Panc1 (cell line): ENCODE results near the gene ZNF692. TPM values are rescaled to one million over a fixed set of nuclear protein-coding genes. Genes with fewer than 3 reads are reported as not detected.

Source experiments
- ATAC-seq: fragments of 200-7000 bp; cut with Tn5 transposase; 2 replicates; pipeline ENCODE4 v1.9.1; 2020; ENCODE audit warnings: mild to moderate bottlenecking, moderate library complexity
- BruUV-seq: library from RNA; stranded (reverse); fragments of 400-500 nt; replicated peaks from 2 replicates; lab custom pipeline; 2021; lab: Mats Ljungman, UMichigan
- CTCF ChIA-PET: fragments of 300-600 bp; sonication (Branson Sonifier 250); formaldehyde crosslinking; loops from one replicate; lab custom pipeline; 2022; ENCODE audit warnings: antibody characterized with exemption; lab: Charles Lee
- POLR2A ChIA-PET: fragments of 300-600 bp; sonication (Branson Sonifier 250); formaldehyde crosslinking; loops from one replicate; lab custom pipeline; 2022; ENCODE audit warnings: antibody characterized with exemption; lab: Charles Lee
- DNase-seq: peaks from one replicate; pipeline ENCODE4 v3.0.0-alpha.2; 2010; ENCODE audit warnings: low read depth, low spot score
- H3K27ac ChIP-seq: 2 replicates; pipeline ENCODE4 v1.5.1; 2011; ENCODE audit warnings: mild to moderate bottlenecking, low read length, inconsistent platforms
- H3K27me3 ChIP-seq: fragments of 200-500 bp; sonication (Bioruptor generic); 2 replicates; pipeline ENCODE4 v1.6.0; 2014; ENCODE audit warnings: low read length, inconsistent platforms; ENCODE audit not compliant: control insufficient read depth, insufficient read depth
- H3K36me3 ChIP-seq: fragments of 200-500 bp; sonication (Bioruptor generic); 2 replicates; pipeline ENCODE4 v1.5.1; 2014; ENCODE audit warnings: inconsistent platforms, mild to moderate bottlenecking, low read length, moderate library complexity; ENCODE audit not compliant: control insufficient read depth, insufficient read depth
- H3K4me1 ChIP-seq: 2 replicates; pipeline ENCODE4 v1.5.1; 2011; ENCODE audit warnings: inconsistent platforms, mild to moderate bottlenecking, low read length, moderate library complexity; ENCODE audit not compliant: control insufficient read depth, insufficient read depth
- H3K4me3 ChIP-seq, 2 experiments: 2 replicates each; pipeline ENCODE4 v1.5.1; 2011 to 2012; ENCODE audit warnings: low read depth in 2 of 2, low read length in 2 of 2, mild to moderate bottlenecking in 2 of 2, inconsistent platforms in 1 of 2, moderate library complexity in 1 of 2
- H3K9me3 ChIP-seq: fragments of 200-500 bp; sonication (Bioruptor generic); 2 replicates; pipeline ENCODE4 v1.5.1; 2014; ENCODE audit warnings: low read depth, mild to moderate bottlenecking, inconsistent platforms, low read length, moderate library complexity; ENCODE audit not compliant: control insufficient read depth, insufficient read depth
- CTCF ChIP-seq: fragments of 450-650 bp; IDR thresholded peaks from 2 replicates; pipeline ENCODE4 v1.5.1; 2017; ENCODE audit warnings: mild to moderate bottlenecking
- POLR2AphosphoS5 ChIP-seq: IDR thresholded peaks from 2 replicates; pipeline ENCODE4 v1.6.1; 2012; ENCODE audit warnings: mild to moderate bottlenecking, low read depth, low read length, moderate library complexity
- REST ChIP-seq, 2 experiments: IDR thresholded peaks; 2 replicates each; pipeline ENCODE4 v1.6.1; 2011 to 2012; ENCODE audit warnings: low read depth in 2 of 2, control low read depth in 1 of 2, low read length in 1 of 2, mild to moderate bottlenecking in 1 of 2, moderate library complexity in 1 of 2; ENCODE audit not compliant: insufficient read depth in 1 of 2
- SIN3A ChIP-seq: IDR thresholded peaks from 2 replicates; pipeline ENCODE4 v1.6.1; 2012; ENCODE audit warnings: low read depth, mild to moderate bottlenecking, low read length, moderate library complexity, borderline replicate concordance; ENCODE audit not compliant: insufficient read depth
- TCF7L2 ChIP-seq: IDR thresholded peaks from 2 replicates; pipeline ENCODE4 v1.6.1; 2011; ENCODE audit warnings: mild to moderate bottlenecking, low read depth, low read length, inconsistent platforms
- in situ Hi-C: cut with HindIII; loops from 2 replicates; pipeline ENCODE4 v1.10.0; 2016; ENCODE audit warnings: low sequenced_read_pairs, low pct_unique_long_range_greater_than_20kb
- intact Hi-C: fragments of 100-400 bp; cut with micrococcal nuclease; formaldehyde crosslinking; loops from one replicate; pipeline ENCODE4 v1.10.0; 2022; ENCODE audit not compliant: unreplicated experiment
- total RNA-seq: library from RNA; stranded (reverse); gene quantifications from one replicate; pipeline ENCODE4 v1.2.1, GENCODE V29; 2021; ENCODE audit not compliant: unreplicated experiment

Gene ZNF692
- total RNA-seq, 1 experiment from 2014 or later: 62.3 TPM

GRCh38 chr1:248825573-248825908 lies 33.3 kb downstream of the ZNF692 start:
- POLR2A ChIA-PET: interaction anchor here (0.6 to 0.7 kb wide), 5 partner anchors 12 to 1800 kb away, joined by 3 to 16 read pairs (median 7); no protein-coding TSS in a partner anchor
- TF ChIP-seq POLR2AphosphoS5 (no peak), SIN3A (no peak), CTCF (no peak), TCF7L2 (no peak), REST (IDR thresholded peaks at IDR 0.05; ENCODE audit: insufficient read depth in 1 of 2, low read depth in 2 of 2, low read length in 1 of 2) (no peak)
- CTCF ChIA-PET: interaction anchor here (0.6 to 1.0 kb wide), 5 partner anchors 13 to 128 kb away, joined by 3 to 18 read pairs (median 4); partner anchors contain the start of gene ZNF672
- H3K9me3 ChIP-seq: no peaks in the 10 kb centered on the region
- in situ Hi-C loops: no loop called here
- H3K36me3 ChIP-seq: no peaks in the 10 kb centered on the region
- DNase-seq (no peak), ATAC-seq (peak; percentile 9)
- intact Hi-C loops: no loop called here
- peak overlapping the region; percentile 99 for H3K27ac ChIP-seq
- no peaks in the 10 kb centered on the region for H3K27me3 ChIP-seq
- peaks cover 15% of the 10 kb centered on the region for H3K4me1 ChIP-seq
- H3K4me3 ChIP-seq: peak overlapping the region; percentile 85 to 87
- no TSS peak for BruUV-seq

- H3K4me3 ChIP-seq: peak overlapping the region; percentile 85 to 87
- ChIA-PET CTCF (interaction anchor here (0.6 to 0.7 kb wide), 2 partner anchors 96 to 128 kb away, joined by 5 to 18 read pairs; no protein-coding TSS in a partner anchor), POLR2A (interaction anchor here (0.6 to 0.7 kb wide), 5 partner anchors 12 to 1800 kb away, joined by 3 to 16 read pairs (median 7); no protein-coding TSS in a partner anchor)
- TSS peak; percentile 68 for BruUV-seq
- peak overlapping the region; percentile 99 for H3K27ac ChIP-seq
- in situ Hi-C loops: no loop called here
- H3K36me3 ChIP-seq: no peaks in the 10 kb centered on the region
- intact Hi-C loops: no loop called here
- H3K4me1 ChIP-seq: peaks cover 15% of the 10 kb centered on the region
- no peak for ATAC-seq
- no peaks in the 10 kb centered on the region for H3K9me3 ChIP-seq
- TF ChIP-seq POLR2AphosphoS5 (no peak), SIN3A (no peak), CTCF (no peak), REST (IDR thresholded peaks at IDR 0.05; ENCODE audit: insufficient read depth in 1 of 2, low read depth in 2 of 2, low read length in 1 of 2) (no peak), TCF7L2 (no peak)
- DNase-seq: no peak
- no peaks in the 10 kb centered on the region for H3K27me3 ChIP-seq
Observed at GRCh38 chr1:248825136-248825535, 33.7 kb downstream of the ZNF692 start.
